LNCAP (cell line): ENCODE measurements around the gene EPS8.

ENCODE experiments used
- TF ChIP-seq, protein P1 (sequence below): fragments of 450-650 bp; IDR thresholded peaks from 2 replicates; pipeline ENCODE4 v1.5.1; 2017; ENCODE audit warnings: mild to moderate bottlenecking

The EPS8 gene

DNA sequence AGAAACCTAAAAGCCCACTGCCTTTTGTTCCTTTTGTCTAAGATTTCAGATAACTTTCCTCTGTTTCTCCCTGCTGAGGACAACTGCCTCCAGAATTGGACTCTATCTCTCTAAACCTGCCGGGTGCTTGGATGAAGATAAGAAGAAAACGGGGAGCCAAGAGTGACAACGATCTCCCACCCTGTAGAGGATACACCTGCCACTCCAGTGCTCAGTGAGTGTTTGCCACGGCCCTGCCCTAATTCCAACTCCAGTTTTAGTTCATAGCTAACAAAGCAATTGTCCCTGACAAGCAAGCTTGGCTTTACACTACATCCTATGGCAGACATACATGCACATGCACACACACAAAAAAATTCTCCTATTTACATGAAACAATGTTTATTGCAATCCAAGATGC, 39.3 kb downstream of the EPS8 start:
- TF ChIP-seq, protein P1, sequence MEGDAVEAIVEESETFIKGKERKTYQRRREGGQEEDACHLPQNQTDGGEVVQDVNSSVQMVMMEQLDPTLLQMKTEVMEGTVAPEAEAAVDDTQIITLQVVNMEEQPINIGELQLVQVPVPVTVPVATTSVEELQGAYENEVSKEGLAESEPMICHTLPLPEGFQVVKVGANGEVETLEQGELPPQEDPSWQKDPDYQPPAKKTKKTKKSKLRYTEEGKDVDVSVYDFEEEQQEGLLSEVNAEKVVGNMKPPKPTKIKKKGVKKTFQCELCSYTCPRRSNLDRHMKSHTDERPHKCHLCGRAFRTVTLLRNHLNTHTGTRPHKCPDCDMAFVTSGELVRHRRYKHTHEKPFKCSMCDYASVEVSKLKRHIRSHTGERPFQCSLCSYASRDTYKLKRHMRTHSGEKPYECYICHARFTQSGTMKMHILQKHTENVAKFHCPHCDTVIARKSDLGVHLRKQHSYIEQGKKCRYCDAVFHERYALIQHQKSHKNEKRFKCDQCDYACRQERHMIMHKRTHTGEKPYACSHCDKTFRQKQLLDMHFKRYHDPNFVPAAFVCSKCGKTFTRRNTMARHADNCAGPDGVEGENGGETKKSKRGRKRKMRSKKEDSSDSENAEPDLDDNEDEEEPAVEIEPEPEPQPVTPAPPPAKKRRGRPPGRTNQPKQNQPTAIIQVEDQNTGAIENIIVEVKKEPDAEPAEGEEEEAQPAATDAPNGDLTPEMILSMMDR, result no peak

DNA sequence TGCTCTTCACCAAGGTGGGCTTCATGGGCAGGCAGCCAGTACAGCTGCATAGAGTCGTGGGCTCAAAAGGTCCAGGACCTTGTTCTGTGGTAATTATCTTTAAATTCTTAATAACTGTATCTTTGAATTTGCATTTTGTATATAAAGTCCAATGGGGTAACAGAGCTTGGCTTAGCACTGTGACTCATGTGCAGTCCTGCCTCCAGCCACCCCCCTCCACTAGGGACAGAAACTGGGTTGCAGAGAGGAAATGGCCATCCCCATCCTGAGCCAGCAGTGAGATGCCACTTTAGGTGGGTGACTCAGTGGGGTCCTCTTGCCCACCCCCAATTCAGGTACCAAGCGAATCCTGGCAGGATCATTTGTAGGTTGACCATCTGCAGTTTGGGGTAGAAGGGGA, 48.1 kb downstream of the EPS8 start:
- TF ChIP-seq, protein P1, result no peak

DNA sequence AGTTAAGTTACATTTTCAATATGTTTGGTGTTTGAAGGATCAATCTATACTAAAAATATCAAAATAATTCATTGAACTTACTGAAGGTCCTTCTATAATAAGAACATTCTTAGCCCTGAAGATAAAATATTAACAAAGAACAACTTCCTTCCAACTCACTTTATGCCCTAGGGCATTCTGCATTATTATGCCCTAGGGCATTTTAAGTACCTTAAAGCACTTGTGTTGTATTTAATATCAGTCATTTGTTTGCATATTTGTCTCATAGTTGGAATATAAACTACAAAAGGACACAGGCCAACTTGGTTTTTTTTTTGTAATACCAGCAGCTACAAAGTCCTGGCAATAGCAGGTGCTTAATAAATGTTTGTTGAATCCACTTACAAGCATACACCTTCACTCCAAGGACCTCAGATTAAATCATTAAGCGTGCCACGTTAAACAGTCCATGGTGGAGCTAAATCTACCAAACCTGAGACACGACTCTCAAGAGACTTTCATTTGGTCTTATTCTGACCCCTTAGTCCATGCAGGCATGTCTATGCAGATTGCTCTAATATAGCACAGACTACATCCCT, 50.7 kb downstream of the EPS8 start:
- TF ChIP-seq, protein P1, result no peak

DNA sequence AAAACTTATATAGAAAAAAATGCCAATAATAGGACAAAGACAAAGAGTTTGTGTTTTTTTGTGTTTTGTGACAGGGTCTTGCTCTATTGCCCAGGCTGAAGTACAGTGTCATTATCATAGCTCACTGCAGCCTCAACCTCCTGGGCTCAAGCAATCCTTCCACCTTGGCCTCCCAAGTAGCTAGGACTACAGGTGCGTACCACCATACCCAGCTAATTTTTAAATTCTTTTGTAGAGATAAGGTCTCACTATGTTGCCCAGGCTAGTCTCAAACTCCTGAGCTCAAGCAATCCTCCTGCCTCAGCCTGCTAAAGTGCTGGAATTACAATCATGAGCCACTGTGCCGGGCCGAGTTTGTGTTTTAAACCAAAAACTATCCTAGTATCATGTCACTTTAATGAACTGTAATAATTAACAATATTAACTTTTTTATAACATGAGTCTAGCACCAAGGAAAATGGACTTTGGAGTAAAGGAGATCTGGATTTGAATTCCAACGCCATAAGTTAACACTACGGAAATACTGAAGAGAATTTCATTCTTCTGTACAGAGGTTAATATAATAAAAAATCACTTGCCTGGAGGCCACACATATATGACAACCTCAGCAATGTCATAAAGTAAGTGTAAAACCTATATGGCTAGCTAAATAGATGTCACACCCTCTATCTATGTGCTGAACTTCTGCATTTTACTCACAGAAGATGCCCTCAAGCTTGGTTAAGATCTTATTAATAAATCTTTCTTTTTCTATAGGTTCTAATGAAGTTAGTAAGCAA, 53.2 kb downstream of the EPS8 start:
- TF ChIP-seq, protein P1, result no peak

DNA sequence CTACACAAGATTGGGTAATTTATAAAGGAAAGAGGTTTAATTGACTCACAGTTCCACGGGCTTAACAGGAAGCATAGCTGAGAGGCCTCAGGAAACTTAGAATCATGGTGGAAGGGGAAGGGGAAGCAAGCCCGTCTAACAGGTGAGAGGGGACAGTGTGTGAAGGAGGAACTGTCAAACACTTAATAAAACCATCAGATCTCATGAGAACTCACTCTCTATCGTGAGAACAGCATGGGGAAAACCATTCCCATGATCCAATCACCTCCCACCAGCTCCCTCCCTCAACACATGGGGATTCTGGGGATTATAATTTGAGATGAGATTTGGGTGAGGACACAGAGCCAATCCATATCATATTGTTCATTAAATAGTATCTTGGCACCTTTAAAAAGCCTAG, 56.1 kb downstream of the EPS8 start:
- TF ChIP-seq, protein P1, result no peak

DNA sequence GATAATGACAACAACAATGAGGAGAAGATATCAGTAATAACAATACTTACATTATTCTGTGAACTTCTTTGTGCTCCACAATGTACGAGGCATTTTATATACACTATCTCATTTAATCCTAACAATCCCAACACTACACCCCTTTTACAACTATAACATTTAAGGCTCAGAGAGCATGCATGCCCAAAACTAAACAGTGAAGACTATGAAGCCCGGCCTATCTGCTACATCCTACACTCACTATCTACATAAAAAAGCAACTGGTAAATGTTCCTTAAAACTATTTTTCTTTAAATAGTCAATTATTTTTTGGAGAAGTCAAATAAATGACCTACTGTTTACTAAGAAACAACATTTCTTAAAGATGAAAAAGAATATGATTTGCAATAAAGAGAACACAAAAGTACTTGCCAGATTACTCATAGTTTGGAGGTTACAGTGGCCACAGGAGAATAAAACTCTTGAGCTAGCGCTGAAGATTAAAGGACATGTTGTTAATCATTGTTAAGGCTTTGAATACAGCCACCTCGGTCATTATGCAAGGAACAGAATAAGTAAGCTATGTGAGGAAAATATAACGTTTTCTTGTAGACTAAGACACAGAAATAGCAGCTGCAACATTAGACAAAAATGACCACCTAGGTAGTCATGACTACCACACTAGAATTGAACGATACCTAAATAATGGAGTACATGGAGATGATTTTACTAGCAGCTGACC, 56.7 kb downstream of the EPS8 start:
- TF ChIP-seq, protein P1, result no peak

DNA sequence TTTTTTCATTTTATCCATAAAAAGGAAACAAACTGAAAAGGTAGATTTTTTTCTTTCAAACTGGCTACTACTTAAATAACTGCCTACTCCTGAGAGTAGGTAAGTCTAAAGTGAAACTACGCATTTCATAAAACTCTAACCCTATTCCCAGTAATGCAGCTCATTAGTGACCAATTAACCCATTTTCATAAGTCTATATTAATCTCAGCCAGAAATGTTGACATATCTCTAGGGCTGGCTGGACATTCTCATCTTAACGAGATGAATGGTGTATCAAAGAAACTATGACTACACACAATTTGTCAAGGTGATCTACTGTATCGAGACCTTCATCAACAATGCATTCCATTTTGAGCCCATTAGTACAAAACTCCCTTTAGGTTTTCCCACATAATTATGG, 57.2 kb downstream of the EPS8 start:
- TF ChIP-seq, protein P1, result no peak
